ENCODE data around the gene RGS7.

GRCh38 chr1:240797050-240797449, 560.0 kb downstream of the RGS7 start:
- TF ChIP-seq CEBPB (IDR thresholded peaks at IDR 0.05) (no peak), CTCF (IDR thresholded peaks at IDR 0.05) (no peak)
